HEK293 (cell line): ENCODE measurements around the gene SLC25A18.

ENCODE experiments used
- CTCF ChIA-PET: fragments of 350-600 bp; formaldehyde crosslinking; extraction: SDS; loops from one replicate; lab custom pipeline; 2021; ENCODE audit warnings: antibody characterized with exemption; lab: Yijun Ruan, JAX
- POLR2A ChIA-PET: fragments of 300-600 bp; formaldehyde crosslinking; extraction: SDS; loops from one replicate; lab custom pipeline; 2020; ENCODE audit warnings: antibody characterized with exemption, inconsistent platforms; lab: Yijun Ruan, JAX
- H3K27ac ChIP-seq: fragments of 200-500 bp; sonication (Bioruptor generic); 2 replicates; pipeline ENCODE4 v1.5.1; 2014; ENCODE audit warnings: low read depth, low read length, control low read depth, inconsistent platforms; ENCODE audit errors: extremely low read depth
- H3K36me3 ChIP-seq, 2 experiments: fragments of 200-500 bp in 1 of 2; sonication (Bioruptor generic) in 1 of 2; 1 replicate in 1 of 2; 2 replicates in 1 of 2; pipeline ENCODE4 v1.5.1; 2014 to 2017; ENCODE audit warnings: inconsistent platforms in 2 of 2, low read length in 2 of 2; ENCODE audit not compliant: control insufficient read depth in 2 of 2, insufficient read depth in 1 of 2
- H3K4me1 ChIP-seq: fragments of 200-500 bp; sonication (Bioruptor generic); 2 replicates; pipeline ENCODE4 v1.5.1; 2014; ENCODE audit warnings: mild to moderate bottlenecking, low read length, inconsistent platforms; ENCODE audit not compliant: control insufficient read depth, insufficient read depth
- H3K4me3 ChIP-seq: 2 replicates; pipeline ENCODE4 v1.5.1; 2011; ENCODE audit warnings: low read depth, mild to moderate bottlenecking, control low read depth, low read length, moderate library complexity
- H3K9me3 ChIP-seq: fragments of 200-500 bp; sonication (Bioruptor generic); 2 replicates; pipeline ENCODE4 v1.5.1; 2014; ENCODE audit warnings: low read depth, low read length, inconsistent platforms; ENCODE audit not compliant: control insufficient read depth, insufficient read depth
- GLI4 ChIP-seq: fragments of 450-650 bp; formaldehyde crosslinking; IDR thresholded peaks from 2 replicates; pipeline ENCODE4 v1.5.1; 2016; ENCODE audit warnings: missing biosample characterization, missing genetic modification characterization
- HOXA7 ChIP-seq: sonication (generic); formaldehyde crosslinking; IDR thresholded peaks from 2 replicates; pipeline ENCODE4 v1.8.1; 2022; ENCODE audit warnings: missing genetic modification reagents, borderline replicate concordance
- KLF17 ChIP-seq: fragments of 450-650 bp; formaldehyde crosslinking; IDR thresholded peaks from 2 replicates; pipeline ENCODE4 v1.5.1; 2016; ENCODE audit warnings: missing biosample characterization, missing genetic modification characterization
- KLF7 ChIP-seq: fragments of 450-650 bp; formaldehyde crosslinking; IDR thresholded peaks from 2 replicates; pipeline ENCODE4 v1.5.1; 2016; ENCODE audit warnings: missing biosample characterization, missing genetic modification characterization, borderline replicate concordance
- MZF1 ChIP-seq: fragments of 450-650 bp; formaldehyde crosslinking; IDR thresholded peaks from 2 replicates; pipeline ENCODE4 v1.5.1; 2017; ENCODE audit warnings: missing biosample characterization, missing genetic modification characterization, borderline replicate concordance
- PRDM1 ChIP-seq: fragments of 450-650 bp; formaldehyde crosslinking; IDR thresholded peaks from 2 replicates; pipeline ENCODE4; 2016; ENCODE audit warnings: missing biosample characterization, missing genetic modification characterization
- PRDM6 ChIP-seq: fragments of 450-650 bp; formaldehyde crosslinking; IDR thresholded peaks from 2 replicates; pipeline ENCODE4 v1.5.1; 2017; ENCODE audit warnings: missing biosample characterization, missing genetic modification characterization
- SCRT2 ChIP-seq: fragments of 450-650 bp; formaldehyde crosslinking; IDR thresholded peaks from 2 replicates; pipeline ENCODE4 v1.5.1; 2016; ENCODE audit warnings: missing biosample characterization, missing genetic modification characterization
- SP7 ChIP-seq: fragments of 450-650 bp; formaldehyde crosslinking; IDR thresholded peaks from 2 replicates; pipeline ENCODE4 v1.5.1; 2016; ENCODE audit warnings: missing biosample characterization, missing genetic modification characterization
- ZBTB17 ChIP-seq: fragments of 450-650 bp; formaldehyde crosslinking; IDR thresholded peaks from 2 replicates; pipeline ENCODE4 v1.5.1; 2016; ENCODE audit warnings: missing biosample characterization, missing genetic modification characterization
- ZFP37 ChIP-seq: fragments of 450-650 bp; formaldehyde crosslinking; IDR thresholded peaks from 2 replicates; pipeline ENCODE4 v1.5.1; 2016; ENCODE audit warnings: missing biosample characterization, missing genetic modification characterization
- ZNF140 ChIP-seq: fragments of 450-650 bp; formaldehyde crosslinking; IDR thresholded peaks from 2 replicates; pipeline ENCODE4 v1.5.1; 2016; ENCODE audit warnings: missing biosample characterization, missing genetic modification characterization
- ZNF311 ChIP-seq: fragments of 450-650 bp; formaldehyde crosslinking; IDR thresholded peaks from 2 replicates; pipeline ENCODE4 v1.5.1; 2017; ENCODE audit warnings: missing biosample characterization, missing genetic modification characterization, borderline replicate concordance
- ZNF394 ChIP-seq: fragments of 450-650 bp; formaldehyde crosslinking; IDR thresholded peaks from 2 replicates; pipeline ENCODE4 v1.5.1; 2016; ENCODE audit warnings: missing biosample characterization, missing genetic modification characterization, mild to moderate bottlenecking, moderate library complexity, borderline replicate concordance
- ZNF488 ChIP-seq: fragments of 450-650 bp; formaldehyde crosslinking; IDR thresholded peaks from 2 replicates; pipeline ENCODE4 v1.5.1; 2016; ENCODE audit warnings: missing biosample characterization, missing genetic modification characterization
- ZNF521 ChIP-seq: fragments of 450-650 bp; formaldehyde crosslinking; IDR thresholded peaks from 2 replicates; pipeline ENCODE4 v1.5.1; 2017; ENCODE audit warnings: missing biosample characterization, mild to moderate bottlenecking, missing genetic modification characterization
- ZNF529 ChIP-seq: fragments of 450-650 bp; formaldehyde crosslinking; IDR thresholded peaks from 2 replicates; pipeline ENCODE4 v1.5.1; 2017; ENCODE audit warnings: missing genetic modification characterization, missing biosample characterization; ENCODE audit not compliant: insufficient replicate concordance
- ZNF600 ChIP-seq: fragments of 450-650 bp; formaldehyde crosslinking; IDR thresholded peaks from 2 replicates; pipeline ENCODE4 v1.5.1; 2016; ENCODE audit warnings: missing biosample characterization, missing genetic modification characterization
- ZNF658 ChIP-seq: fragments of 450-650 bp; formaldehyde crosslinking; IDR thresholded peaks from 2 replicates; pipeline ENCODE4; 2016; ENCODE audit warnings: missing biosample characterization, missing genetic modification characterization
- TF ChIP-seq, protein P1 (sequence below): fragments of 450-650 bp; formaldehyde crosslinking; IDR thresholded peaks from 2 replicates; pipeline ENCODE4 v1.5.1; 2016; ENCODE audit warnings: missing biosample characterization, missing genetic modification characterization
- TF ChIP-seq, protein P2 (sequence below): fragments of 450-650 bp; formaldehyde crosslinking; IDR thresholded peaks from 2 replicates; pipeline ENCODE4 v1.5.1; 2017; ENCODE audit warnings: missing biosample characterization, missing genetic modification characterization
- TF ChIP-seq, protein P3 (sequence below): fragments of 450-650 bp; formaldehyde crosslinking; IDR thresholded peaks from 2 replicates; pipeline ENCODE4 v1.5.1; 2016; ENCODE audit warnings: missing biosample characterization, missing genetic modification characterization, low read depth

SLC25A18 gene

DNA sequence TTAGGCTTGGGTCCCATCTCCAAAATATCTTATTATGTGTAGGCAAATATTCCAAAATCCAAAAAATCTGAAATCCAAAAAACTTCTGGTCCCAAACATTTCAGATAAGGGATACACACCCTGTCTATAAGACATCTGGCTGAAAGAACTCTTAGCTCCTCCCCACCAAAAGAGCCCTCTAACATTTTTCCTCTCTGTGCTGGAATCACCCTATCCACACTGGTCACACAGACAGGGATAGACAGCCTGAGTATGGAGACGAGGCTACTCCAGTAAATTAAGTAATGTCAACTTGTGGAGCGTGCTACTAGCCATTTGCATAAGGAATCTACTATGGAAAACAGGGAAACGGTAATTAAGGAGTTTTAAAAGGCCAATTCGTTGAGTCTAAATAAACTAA, 40.4 kb downstream of the SLC25A18 start (continued):
- TF ChIP-seq KLF17 (tag by site-specific recombination), result no peak
- TF ChIP-seq ZNF529 (tag by site-specific recombination), result no peak
- TF ChIP-seq ZNF521 (tag by site-specific recombination), result no peak
- TF ChIP-seq KLF7 (tag by site-specific recombination), result no peak
- no peak for TF ChIP-seq ZNF658 (tag by site-specific recombination)
- TF ChIP-seq ZNF488 (tag by site-specific recombination), result no peak

- Histone ChIP-seq H3K27ac (no peak overlapping the region), H3K9me3 (no peaks in the 10 kb centered on the region), H3K4me3 (no peak overlapping the region), H3K36me3 (peaks cover 11 to 66% of the 10 kb centered on the region in 2 experiments), H3K4me1 (peaks cover 2% of the 10 kb centered on the region; the same call in 1 of the 2 replicates)
- TF ChIP-seq ZBTB17 (tag by site-specific recombination), result peak; percentile 63
- TF ChIP-seq ZNF311 (tag by site-specific recombination), result no peak
- TF ChIP-seq ZNF600 (tag by site-specific recombination), result peak; percentile 83
- peak; percentile 52; the same call in 1 of the 2 replicates for TF ChIP-seq SCRT2 (tag by site-specific recombination)
- TF ChIP-seq ZNF394 (tag by site-specific recombination), result peak; percentile 43; the same call in 1 of the 2 replicates
- TF ChIP-seq ZNF140, result no peak
- TF ChIP-seq PRDM1 (tag by site-specific recombination), result peak; percentile 42; the same call in 1 of the 2 replicates
- peak; percentile 76 for TF ChIP-seq PRDM6 (tag by site-specific recombination)
- ChIA-PET POLR2A (interaction anchor here (0.6 to 1.0 kb wide), 2 partner anchors 19 to 40 kb away, joined by 3 to 4 read pairs; no protein-coding TSS in a partner anchor), CTCF (interaction anchor here (0.6 to 1.0 kb wide), 3 partner anchors 42 to 519 kb away, joined by 3 to 4 read pairs (median 3); no protein-coding TSS in a partner anchor)
Measured at GRCh38 chr22:17606496-17606895, 43.2 kb downstream of the SLC25A18 start.

GRCh38 chr22:17607891-17608521, 44.7 kb downstream of the SLC25A18 start:
- CTCF ChIA-PET, result no interaction called here
- Histone ChIP-seq H3K9me3 (no peaks in the 10 kb centered on the region), H3K4me3 (no peak overlapping the region), H3K36me3 (peaks cover 26 to 80% of the 10 kb centered on the region in 2 experiments), H3K27ac (no peak overlapping the region), H3K4me1 (peaks cover 2% of the 10 kb centered on the region; the same call in 1 of the 2 replicates)
- POLR2A ChIA-PET, result no interaction called here
- TF ChIP-seq GLI4 (tag by site-specific recombination) (no peak), KLF7 (tag by site-specific recombination) (no peak), HOXA7 (CRISPR knock-in tag) (no peak), SP7 (tag by site-specific recombination) (no peak), MZF1 (no peak), ZFP37 (tag by site-specific recombination) (no peak), ZNF311 (tag by site-specific recombination) (no peak)
- TF ChIP-seq, protein P1, sequence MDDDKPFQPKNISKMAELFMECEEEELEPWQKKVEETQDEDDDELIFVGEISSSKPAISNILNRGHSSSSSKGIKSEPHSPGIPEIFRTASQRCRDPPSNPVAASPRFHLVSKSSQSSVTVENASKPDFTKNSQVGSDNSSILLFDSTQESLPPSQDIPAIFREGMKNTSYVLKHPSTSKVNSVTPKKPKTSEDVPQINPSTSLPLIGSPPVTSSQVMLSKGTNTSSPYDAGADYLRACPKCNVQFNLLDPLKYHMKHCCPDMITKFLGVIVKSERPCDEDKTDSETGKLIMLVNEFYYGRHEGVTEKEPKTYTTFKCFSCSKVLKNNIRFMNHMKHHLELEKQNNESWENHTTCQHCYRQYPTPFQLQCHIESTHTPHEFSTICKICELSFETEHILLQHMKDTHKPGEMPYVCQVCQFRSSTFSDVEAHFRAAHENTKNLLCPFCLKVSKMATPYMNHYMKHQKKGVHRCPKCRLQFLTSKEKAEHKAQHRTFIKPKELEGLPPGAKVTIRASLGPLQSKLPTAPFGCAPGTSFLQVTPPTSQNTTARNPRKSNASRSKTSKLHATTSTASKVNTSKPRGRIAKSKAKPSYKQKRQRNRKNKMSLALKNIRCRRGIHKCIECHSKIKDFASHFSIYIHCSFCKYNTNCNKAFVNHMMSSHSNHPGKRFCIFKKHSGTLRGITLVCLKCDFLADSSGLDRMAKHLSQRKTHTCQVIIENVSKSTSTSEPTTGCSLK (tag by site-specific recombination), result no peak
- TF ChIP-seq, protein P2, sequence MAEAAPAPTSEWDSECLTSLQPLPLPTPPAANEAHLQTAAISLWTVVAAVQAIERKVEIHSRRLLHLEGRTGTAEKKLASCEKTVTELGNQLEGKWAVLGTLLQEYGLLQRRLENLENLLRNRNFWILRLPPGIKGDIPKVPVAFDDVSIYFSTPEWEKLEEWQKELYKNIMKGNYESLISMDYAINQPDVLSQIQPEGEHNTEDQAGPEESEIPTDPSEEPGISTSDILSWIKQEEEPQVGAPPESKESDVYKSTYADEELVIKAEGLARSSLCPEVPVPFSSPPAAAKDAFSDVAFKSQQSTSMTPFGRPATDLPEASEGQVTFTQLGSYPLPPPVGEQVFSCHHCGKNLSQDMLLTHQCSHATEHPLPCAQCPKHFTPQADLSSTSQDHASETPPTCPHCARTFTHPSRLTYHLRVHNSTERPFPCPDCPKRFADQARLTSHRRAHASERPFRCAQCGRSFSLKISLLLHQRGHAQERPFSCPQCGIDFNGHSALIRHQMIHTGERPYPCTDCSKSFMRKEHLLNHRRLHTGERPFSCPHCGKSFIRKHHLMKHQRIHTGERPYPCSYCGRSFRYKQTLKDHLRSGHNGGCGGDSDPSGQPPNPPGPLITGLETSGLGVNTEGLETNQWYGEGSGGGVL, result no peak
- TF ChIP-seq, protein P3, sequence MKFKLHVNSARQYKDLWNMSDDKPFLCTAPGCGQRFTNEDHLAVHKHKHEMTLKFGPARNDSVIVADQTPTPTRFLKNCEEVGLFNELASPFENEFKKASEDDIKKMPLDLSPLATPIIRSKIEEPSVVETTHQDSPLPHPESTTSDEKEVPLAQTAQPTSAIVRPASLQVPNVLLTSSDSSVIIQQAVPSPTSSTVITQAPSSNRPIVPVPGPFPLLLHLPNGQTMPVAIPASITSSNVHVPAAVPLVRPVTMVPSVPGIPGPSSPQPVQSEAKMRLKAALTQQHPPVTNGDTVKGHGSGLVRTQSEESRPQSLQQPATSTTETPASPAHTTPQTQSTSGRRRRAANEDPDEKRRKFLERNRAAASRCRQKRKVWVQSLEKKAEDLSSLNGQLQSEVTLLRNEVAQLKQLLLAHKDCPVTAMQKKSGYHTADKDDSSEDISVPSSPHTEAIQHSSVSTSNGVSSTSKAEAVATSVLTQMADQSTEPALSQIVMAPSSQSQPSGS (tag by site-specific recombination), result no peak
